Neuronal stem cell (in vitro differentiated cells): Measurements from ENCODE around the gene BLOC1S6.

Experiments
- DNase-seq: peaks from one replicate; pipeline ENCODE4 v3.0.0-alpha.2; 2013; ENCODE audit warnings: low spot score
- H2AFZ ChIP-seq: one replicate; pipeline ENCODE4 v1.6.1; 2013; ENCODE audit warnings: mild to moderate bottlenecking, low read length, inconsistent platforms
- H2AK5ac ChIP-seq: 2 replicates; pipeline ENCODE4 v1.6.1; 2013; ENCODE audit warnings: low read depth, mild to moderate bottlenecking, inconsistent platforms, low read length, moderate library complexity, mixed read lengths
- H2BK120ac ChIP-seq: 2 replicates; pipeline ENCODE4 v1.6.1; 2013; ENCODE audit warnings: low read depth, mild to moderate bottlenecking, inconsistent platforms, low read length, moderate library complexity, mixed read lengths
- H2BK12ac ChIP-seq: one replicate; pipeline ENCODE4 v1.6.1; 2013; ENCODE audit warnings: low read length, inconsistent platforms
- H2BK15ac ChIP-seq: 2 replicates; pipeline ENCODE4 v1.6.1; 2013; ENCODE audit warnings: mild to moderate bottlenecking, low read length, inconsistent platforms, mixed read lengths
- H2BK5ac ChIP-seq: one replicate; pipeline ENCODE4 v1.6.1; 2013; ENCODE audit warnings: inconsistent platforms, mild to moderate bottlenecking, low read length, moderate library complexity
- H3K14ac ChIP-seq: one replicate; pipeline ENCODE4 v1.6.1; 2013; ENCODE audit warnings: low read length, inconsistent platforms
- H3K18ac ChIP-seq: 2 replicates; pipeline ENCODE4 v1.6.1; 2013; ENCODE audit warnings: low read length, inconsistent platforms
- H3K23ac ChIP-seq: 2 replicates; pipeline ENCODE4 v1.6.1; 2013; ENCODE audit warnings: low read depth, mild to moderate bottlenecking, mixed read lengths, low read length, inconsistent platforms; ENCODE audit not compliant: poor library complexity
- H3K27ac ChIP-seq: replicated peaks from 3 replicates; pipeline ENCODE4 v1.5.1; 2013; ENCODE audit warnings: low read length, inconsistent platforms
- H3K27me3 ChIP-seq, 3 experiments: 2 replicates each; pipeline ENCODE4 v1.6.1; 2013; ENCODE audit warnings: low read length in 3 of 3, mild to moderate bottlenecking in 2 of 3, inconsistent platforms in 1 of 3, low read depth in 1 of 3, mixed read lengths in 1 of 3, moderate library complexity in 1 of 3; ENCODE audit not compliant: control insufficient read depth in 3 of 3, insufficient read depth in 3 of 3
- H3K36me3 ChIP-seq, 2 donors: replicated peaks in 1 of 2; 2 replicates each; pipeline ENCODE4 v1.6.1; 2013; ENCODE audit warnings: low read length in 2 of 2; ENCODE audit not compliant: control insufficient read depth in 2 of 2, insufficient read depth in 2 of 2
- H3K4ac ChIP-seq: 2 replicates; pipeline ENCODE4 v1.6.1; 2013; ENCODE audit warnings: inconsistent platforms, mild to moderate bottlenecking, low read length, moderate library complexity
- H3K4me1 ChIP-seq, 2 donors: 1 replicate in 1 of 2; 2 replicates in 1 of 2; pipeline ENCODE4 v1.6.1; 2013; ENCODE audit warnings: low read length in 2 of 2, low read depth in 1 of 2; ENCODE audit not compliant: control insufficient read depth in 2 of 2, insufficient read depth in 1 of 2
- H3K4me2 ChIP-seq: one replicate; pipeline ENCODE4 v1.6.1; 2013; ENCODE audit warnings: mild to moderate bottlenecking, low read length, inconsistent platforms; ENCODE audit not compliant: insufficient read depth, poor library complexity, severe bottlenecking
- H3K4me3 ChIP-seq, 2 donors: 2 replicates each; pipeline ENCODE4 v1.5.1; 2013; ENCODE audit warnings: low read length in 2 of 2, mild to moderate bottlenecking in 2 of 2, inconsistent platforms in 1 of 2, moderate library complexity in 1 of 2
- H3K79me1 ChIP-seq: one replicate; pipeline ENCODE4 v1.6.1; 2013; ENCODE audit warnings: low read depth, mild to moderate bottlenecking, inconsistent platforms, low read length, moderate library complexity
- H3K9ac ChIP-seq: one replicate; pipeline ENCODE4 v1.6.1; 2013; ENCODE audit warnings: mild to moderate bottlenecking, low read depth, low read length, inconsistent platforms; ENCODE audit not compliant: poor library complexity
- H3K9me3 ChIP-seq, 2 donors: replicated peaks in 1 of 2; 2 replicates each; pipeline versions ENCODE3 to v1.6.1; 2013; ENCODE audit warnings: low read length in 2 of 2, mild to moderate bottlenecking in 2 of 2, inconsistent platforms in 1 of 2, low read depth in 1 of 2, mixed read lengths in 1 of 2, moderate library complexity in 1 of 2; ENCODE audit not compliant: control insufficient read depth in 2 of 2, insufficient read depth in 1 of 2
- H4K8ac ChIP-seq: one replicate; pipeline ENCODE4 v1.6.1; 2013; ENCODE audit warnings: low read depth, mild to moderate bottlenecking, inconsistent platforms, low read length, moderate library complexity
- H4K91ac ChIP-seq: one replicate; pipeline ENCODE4 v1.6.1; 2013; ENCODE audit warnings: low read length, low read depth, mild to moderate bottlenecking, inconsistent platforms; ENCODE audit not compliant: poor library complexity
- WGBS, 2 donors: extraction: QIAGEN DNeasy Blood & Tissue Kit; methylation state at CpG; one replicate each; pipeline ENCODE4 v1.1.7; 2013; ENCODE audit warnings: missing lambda C conversion rate in 2 of 2, mixed read lengths in 1 of 2; ENCODE audit not compliant: insufficient read length in 2 of 2, insufficient replicate concordance in 1 of 2; ENCODE audit errors: extremely low coverage in 2 of 2; 5-methylcytosine and 5-hydroxymethylcytosine counted together

Gene BLOC1S6

DNA sequence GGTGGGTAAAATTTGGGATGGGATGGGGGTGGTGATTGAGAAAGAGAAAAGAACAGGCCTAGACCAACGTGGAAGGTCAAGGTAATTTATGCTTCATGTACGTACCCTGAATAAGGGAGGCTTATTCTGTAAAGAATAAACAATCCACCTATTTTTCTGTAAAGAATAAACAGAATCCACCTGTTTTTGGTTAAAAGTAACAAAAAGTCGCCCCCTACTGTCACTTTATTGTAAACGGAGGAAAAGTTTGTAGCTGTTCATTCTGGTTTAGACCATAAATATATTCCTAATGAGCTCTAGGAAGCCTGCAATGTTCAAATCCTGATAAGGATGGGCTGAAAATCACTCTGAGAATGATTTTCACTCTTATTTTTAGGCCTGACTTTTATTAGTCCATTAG lies 24.1 kb downstream of the BLOC1S6 start:
- Histone ChIP-seq H3K9me3 (no peaks in the 10 kb centered on the region), H3K23ac (no peak overlapping the region), H3K14ac (no peak overlapping the region), H2BK120ac (no peak overlapping the region), H2BK12ac (no peak overlapping the region), H3K4me2 (no peak overlapping the region), H2AFZ (no peak overlapping the region), H3K9ac (no peak overlapping the region), H4K8ac (no peak overlapping the region), H3K36me3 (peaks cover 5 to 34% of the 10 kb centered on the region in 2 donors), H4K91ac (no peak overlapping the region), H3K79me1 (no peaks in the 10 kb centered on the region), H3K4ac (no peak overlapping the region), H3K4me1 (no peaks in the 10 kb centered on the region), H3K27me3 (no peaks in the 10 kb centered on the region), H3K18ac (no peak overlapping the region), H2BK5ac (no peak overlapping the region), H3K27ac (no peak overlapping the region), H3K4me3 (no peak overlapping the region), H2AK5ac (no peak overlapping the region), H2BK15ac (no peak overlapping the region)
- WGBS, 2 donors: no CpG with 5 or more reads among the region's 4 CpGs
- no peak for DNase-seq

DNA sequence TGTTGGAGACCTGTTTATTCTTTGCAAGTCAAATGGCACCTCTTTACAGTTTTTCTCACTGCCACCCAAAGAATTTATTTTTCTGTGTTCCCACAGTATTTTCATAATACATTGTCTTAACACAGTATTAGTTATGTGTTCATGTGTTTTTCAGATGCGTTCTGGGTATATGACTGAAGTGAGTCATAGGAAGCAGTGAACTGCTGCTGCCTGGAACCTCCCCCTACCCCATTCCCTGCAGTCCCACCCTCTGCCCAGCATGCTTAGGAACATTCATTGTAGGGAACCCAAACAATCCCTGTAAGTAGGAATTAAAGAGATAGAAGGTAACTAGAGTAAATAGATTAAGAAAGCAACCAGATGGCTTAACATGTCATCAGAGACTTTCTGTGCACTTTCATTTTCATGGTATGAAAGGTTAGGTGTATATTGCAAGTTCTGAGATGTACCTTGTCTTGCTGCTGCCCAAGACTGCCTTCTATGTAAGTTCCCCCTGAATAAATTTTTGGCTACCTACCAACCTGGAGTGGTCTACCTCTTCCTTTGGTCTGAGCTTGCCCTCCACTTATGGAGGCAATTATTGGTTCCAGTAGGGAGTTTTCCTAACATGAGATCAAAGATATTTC lies 25.7 kb downstream of the BLOC1S6 start:
- Histone ChIP-seq H3K14ac (no peak overlapping the region), H3K4ac (no peak overlapping the region), H3K4me2 (no peak overlapping the region), H2BK15ac (no peak overlapping the region), H2AK5ac (no peak overlapping the region), H2AFZ (no peak overlapping the region), H2BK5ac (no peak overlapping the region), H4K91ac (no peak overlapping the region), H3K18ac (no peak overlapping the region), H3K27ac (no peak overlapping the region), H3K27me3 (no peaks in the 10 kb centered on the region), H2BK12ac (no peak overlapping the region), H3K23ac (no peak overlapping the region), H3K79me1 (no peaks in the 10 kb centered on the region), H3K36me3 (peaks cover 3 to 19% of the 10 kb centered on the region in 2 donors), H3K4me3 (no peak overlapping the region), H3K4me1 (no peaks in the 10 kb centered on the region), H2BK120ac (no peak overlapping the region), H4K8ac (no peak overlapping the region), H3K9ac (no peak overlapping the region), H3K9me3 (no peaks in the 10 kb centered on the region)
- WGBS, 2 donors: no CpG with 5 or more reads among the region's 1 CpG
- DNase-seq: no peak

- Histone ChIP-seq H3K14ac (no peak overlapping the region), H3K27ac (no peak overlapping the region), H2AFZ (peak overlapping the region; percentile 0), H3K4ac (no peak overlapping the region), H3K36me3 (no peaks in the 10 kb centered on the region), H3K18ac (no peak overlapping the region), H2BK12ac (no peak overlapping the region), H3K4me3 (no peak overlapping the region), H3K4me2 (no peak overlapping the region), H2BK15ac (no peak overlapping the region), H3K9ac (no peak overlapping the region), H4K8ac (no peak overlapping the region), H3K27me3 (peaks cover 0 to 1% (median 0%) of the 10 kb centered on the region in 3 experiments), H2BK120ac (no peak overlapping the region), H2BK5ac (no peak overlapping the region), H3K9me3 (no peaks in the 10 kb centered on the region), H3K4me1 (no peaks in the 10 kb centered on the region), H2AK5ac (no peak overlapping the region), H3K23ac (no peak overlapping the region), H4K91ac (no peak overlapping the region), H3K79me1 (no peaks in the 10 kb centered on the region)
- WGBS, 2 donors: no CpG with 5 or more reads among the region's 3 CpGs
- DNase-seq: no peak
These were observed 29.7 kb downstream of the BLOC1S6 start for GRCh38 chr15:45616901-45617323.

DNA sequence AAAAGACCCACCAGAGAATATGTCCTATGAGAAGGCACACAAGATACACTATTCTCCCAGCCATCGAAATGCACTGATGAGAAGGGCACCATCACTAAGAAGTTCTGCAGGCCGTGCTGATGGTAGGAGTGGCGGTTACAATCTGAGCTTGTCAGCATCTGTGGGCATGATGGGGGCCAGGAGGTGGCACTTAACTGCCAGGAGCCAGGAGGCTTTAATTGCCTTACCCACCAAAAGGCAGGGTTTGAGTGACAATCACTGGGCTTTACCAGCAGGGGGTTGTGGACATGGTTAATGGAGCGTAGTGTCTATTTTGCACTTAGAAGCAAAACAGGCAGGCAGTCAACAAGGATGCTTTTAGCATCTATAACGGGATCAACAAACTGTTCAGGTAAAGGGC lies 31.6 kb downstream of the BLOC1S6 start:
- no peak overlapping the region for H3K18ac ChIP-seq
- no peak overlapping the region for H2BK120ac ChIP-seq
- no peak overlapping the region for H2AK5ac ChIP-seq
- no peak overlapping the region for H4K91ac ChIP-seq
- no peak overlapping the region for H3K9ac ChIP-seq
- peaks cover 0 to 3% (median 0%) of the 10 kb centered on the region in 3 experiments for H3K27me3 ChIP-seq
- H3K4me2 ChIP-seq: no peak overlapping the region
- no peak overlapping the region for H2BK15ac ChIP-seq
- no peak overlapping the region for H2BK5ac ChIP-seq
- H3K79me1 ChIP-seq: no peaks in the 10 kb centered on the region
- no peak overlapping the region for H3K23ac ChIP-seq
- H3K4me3 ChIP-seq: no peak overlapping the region
- WGBS, 2 donors: no CpG with 5 or more reads among the region's 5 CpGs
- no peak for DNase-seq
- H3K4me1 ChIP-seq: no peaks in the 10 kb centered on the region
- no peak overlapping the region for H3K4ac ChIP-seq
- H2BK12ac ChIP-seq: no peak overlapping the region
- no peak overlapping the region for H2AFZ ChIP-seq
- H3K27ac ChIP-seq: no peak overlapping the region
- H3K14ac ChIP-seq: no peak overlapping the region
- no peaks in the 10 kb centered on the region for H3K9me3 ChIP-seq
- H4K8ac ChIP-seq: no peak overlapping the region
- no peaks in the 10 kb centered on the region for H3K36me3 ChIP-seq
